WTC11 (cell line): ENCODE data around the gene ADCY2. TPM values are rescaled to one million over a fixed set of nuclear protein-coding genes. Genes with fewer than 3 reads are reported as not detected.
A peak's percentile ranks its signal among the peaks of the same experiment; 100 is the strongest.

ENCODE experiments used
- ATAC-seq: fragments of 200-7000 bp; cut with Tn5 transposase; 2 replicates; pipeline ENCODE4 v1.10.0; 2021; ENCODE audit warnings: mild to moderate bottlenecking, moderate library complexity
- CTCF ChIA-PET: fragments of 300-600 bp; sonication (Branson Sonifier 250); formaldehyde crosslinking; loops from one replicate; lab custom pipeline; 2021; ENCODE audit warnings: antibody characterized with exemption; lab: Charles Lee
- POLR2A ChIA-PET: fragments of 350-600 bp; sonication (Branson Sonifier 250); formaldehyde crosslinking; loops from one replicate; lab custom pipeline; 2021; ENCODE audit warnings: antibody characterized with exemption; lab: Charles Lee
- DNase-seq: peaks from one replicate; pipeline ENCODE4 v3.0.0; 2021; ENCODE audit warnings: low spot score
- H3K27ac Mint-ChIP-seq: 2 replicates; pipeline ENCODE4 v1.8.0; 2021; ENCODE audit warnings: mixed read lengths
- H3K27me3 Mint-ChIP-seq: 2 replicates; pipeline ENCODE4 v1.8.0; 2021; ENCODE audit warnings: low read depth, mild to moderate bottlenecking, moderate library complexity, mixed read lengths
- H3K36me3 Mint-ChIP-seq: 2 replicates; pipeline ENCODE4 v1.8.0; 2021; ENCODE audit warnings: mixed read lengths
- H3K4me1 Mint-ChIP-seq: 2 replicates; pipeline ENCODE4 v1.8.0; 2022; ENCODE audit warnings: mixed read lengths
- H3K4me3 Mint-ChIP-seq: 2 replicates; pipeline ENCODE4 v1.8.0; 2021; ENCODE audit warnings: mild to moderate bottlenecking, moderate library complexity, mixed read lengths
- H3K9me3 Mint-ChIP-seq: 2 replicates; pipeline ENCODE4 v1.8.0; 2021; ENCODE audit warnings: mixed read lengths
- FOXP1 ChIP-seq: sonication (generic); formaldehyde crosslinking; IDR thresholded peaks from 2 replicates; pipeline ENCODE4 v1.8.0; 2022; ENCODE audit warnings: missing genetic modification reagents, mild to moderate bottlenecking, moderate library complexity, borderline replicate concordance
- GRHL2 ChIP-seq: fragments of 250-450 bp; sonication (Bioruptor Pico); IDR thresholded peaks from 2 replicates; pipeline ENCODE4 v1.8.0; 2022; ENCODE audit warnings: mild to moderate bottlenecking, moderate library complexity; ENCODE audit not compliant: insufficient replicate concordance, severe bottlenecking
- NFYB ChIP-seq: sonication (generic); formaldehyde crosslinking; conservative IDR thresholded peaks from 2 replicates; pipeline ENCODE4 v1.8.0; 2022; ENCODE audit warnings: low read depth, missing genetic modification reagents
- NR1H2 ChIP-seq: sonication (generic); formaldehyde crosslinking; IDR thresholded peaks from 2 replicates; pipeline ENCODE4 v1.9.0; 2021; ENCODE audit warnings: mild to moderate bottlenecking, moderate library complexity, missing genetic modification reagents
- ZNF219 ChIP-seq: sonication (generic); formaldehyde crosslinking; IDR thresholded peaks from 2 replicates; pipeline ENCODE4 v1.8.0; 2023; ENCODE audit warnings: missing genetic modification reagents, mild to moderate bottlenecking, borderline replicate concordance
- ZNF263 ChIP-seq: sonication (generic); formaldehyde crosslinking; IDR thresholded peaks from 2 replicates; pipeline ENCODE4 v1.8.1; 2022; ENCODE audit warnings: low read depth, mild to moderate bottlenecking, moderate library complexity, missing genetic modification reagents
- total RNA-seq: library from RNA; stranded (reverse); gene quantifications from 3 replicates; pipeline ENCODE4 v1.2.3, GENCODE V29; 2021
- TF ChIP-seq, protein P1 (sequence below): sonication (generic); formaldehyde crosslinking; IDR thresholded peaks from 2 replicates; pipeline ENCODE4 v1.8.1; 2023; ENCODE audit warnings: mild to moderate bottlenecking, missing genetic modification reagents, moderate library complexity
- TF ChIP-seq, protein P2 (sequence below): sonication (generic); formaldehyde crosslinking; IDR thresholded peaks from 2 replicates; pipeline ENCODE4 v1.8.1; 2022; ENCODE audit warnings: mild to moderate bottlenecking, moderate library complexity, missing genetic modification reagents
- TF ChIP-seq, protein P3 (sequence below): sonication (generic); formaldehyde crosslinking; IDR thresholded peaks from 2 replicates; pipeline ENCODE4 v1.8.1; 2023; ENCODE audit warnings: mild to moderate bottlenecking, missing genetic modification reagents, moderate library complexity
- TF ChIP-seq, protein P4 (sequence below): fragments of 250-450 bp; sonication (Bioruptor Pico); IDR thresholded peaks from 2 replicates; pipeline ENCODE4 v1.9.0; 2021; ENCODE audit warnings: moderate library complexity, mild to moderate bottlenecking, inconsistent platforms, borderline replicate concordance
- TF ChIP-seq, protein P5 (sequence below): sonication (generic); formaldehyde crosslinking; IDR thresholded peaks from 2 replicates; pipeline ENCODE4 v1.8.1; 2023; ENCODE audit warnings: mild to moderate bottlenecking, missing genetic modification reagents
- TF ChIP-seq, protein P6 (sequence below): sonication (generic); formaldehyde crosslinking; IDR thresholded peaks from 2 replicates; pipeline ENCODE4 v1.8.0; 2022; ENCODE audit warnings: missing genetic modification reagents
- TF ChIP-seq, protein P7 (sequence below): fragments of 250-450 bp; sonication (Bioruptor Pico); IDR thresholded peaks from 2 replicates; pipeline ENCODE4 v2.1.2; 2022; ENCODE audit warnings: mild to moderate bottlenecking, moderate library complexity
- TF ChIP-seq, protein P8 (sequence below): sonication (generic); formaldehyde crosslinking; IDR thresholded peaks from 2 replicates; pipeline ENCODE4 v1.8.1; 2022; ENCODE audit warnings: low read depth, mild to moderate bottlenecking, moderate library complexity, missing genetic modification reagents, borderline replicate concordance

The ADCY2 gene
- total RNA-seq, 1 experiment from 2014 or later: 142 TPM

DNA sequence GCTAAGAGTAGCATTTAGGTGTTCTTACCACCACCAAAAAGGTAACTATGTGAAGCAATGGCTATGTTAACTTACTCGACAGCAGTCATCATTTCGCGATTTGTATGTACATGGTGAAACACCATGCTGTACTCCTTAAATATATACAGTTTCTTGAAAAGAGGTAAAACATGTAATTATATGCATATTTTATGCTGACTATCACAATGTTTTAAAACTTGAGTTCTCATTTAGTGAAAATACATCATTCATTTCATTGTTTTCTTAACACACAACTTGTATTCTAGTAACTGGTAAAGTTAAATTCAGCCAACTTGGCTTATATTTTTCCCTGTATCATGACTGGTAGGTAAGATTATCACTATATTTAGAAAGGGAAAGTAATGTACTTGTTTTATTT lies 189.9 kb downstream of the ADCY2 start:
- 0 out of 2 replicates have a peak overlapping the region, but pooled peaks have one; percentile 12 for H3K27ac Mint-ChIP-seq
- CTCF ChIA-PET: interaction anchor here (0.8 kb wide), 1 partner anchor 301 kb away, joined by 3 read pairs; no protein-coding TSS in a partner anchor
- 0 out of 2 replicates have a peak, but pooled peaks cover 3% of the 10 kb centered on the region for H3K36me3 Mint-ChIP-seq
- DNase-seq (no peak), ATAC-seq (no peak)
- H3K27me3 Mint-ChIP-seq: no peaks in the 10 kb centered on the region
- no peaks in the 10 kb centered on the region for H3K9me3 Mint-ChIP-seq
- H3K4me1 Mint-ChIP-seq: peaks cover 20% of the 10 kb centered on the region
- no peak for TF ChIP-seq GRHL2 (CRISPR knock-in tag)
- TF ChIP-seq, protein P1, sequence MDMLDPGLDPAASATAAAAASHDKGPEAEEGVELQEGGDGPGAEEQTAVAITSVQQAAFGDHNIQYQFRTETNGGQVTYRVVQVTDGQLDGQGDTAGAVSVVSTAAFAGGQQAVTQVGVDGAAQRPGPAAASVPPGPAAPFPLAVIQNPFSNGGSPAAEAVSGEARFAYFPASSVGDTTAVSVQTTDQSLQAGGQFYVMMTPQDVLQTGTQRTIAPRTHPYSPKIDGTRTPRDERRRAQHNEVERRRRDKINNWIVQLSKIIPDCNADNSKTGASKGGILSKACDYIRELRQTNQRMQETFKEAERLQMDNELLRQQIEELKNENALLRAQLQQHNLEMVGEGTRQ: no peak
- no peak for TF ChIP-seq ZNF219 (CRISPR knock-in tag)
- POLR2A ChIA-PET: no interaction called here
- no peak overlapping the region for H3K4me3 Mint-ChIP-seq

DNA sequence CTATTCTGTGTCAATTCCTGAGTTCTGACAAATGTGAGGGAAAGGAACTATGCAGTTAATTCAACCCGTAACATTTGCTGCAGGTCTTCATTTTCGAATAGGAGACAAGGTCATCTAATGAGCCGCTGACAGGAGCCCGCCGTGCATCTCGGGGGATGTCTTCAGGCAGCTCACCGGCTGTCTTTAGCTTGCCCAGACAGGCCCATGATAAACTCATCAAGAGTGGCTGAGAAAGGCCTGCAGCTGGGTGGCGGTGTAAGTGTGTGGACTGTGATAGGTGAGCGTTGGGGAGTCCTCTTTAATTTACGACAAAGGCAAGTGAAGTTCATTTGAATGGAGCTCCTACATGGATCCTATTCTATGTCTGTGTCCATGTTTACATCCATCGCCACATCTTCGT lies 190.5 kb downstream of the ADCY2 start:
- TF ChIP-seq, protein P2, sequence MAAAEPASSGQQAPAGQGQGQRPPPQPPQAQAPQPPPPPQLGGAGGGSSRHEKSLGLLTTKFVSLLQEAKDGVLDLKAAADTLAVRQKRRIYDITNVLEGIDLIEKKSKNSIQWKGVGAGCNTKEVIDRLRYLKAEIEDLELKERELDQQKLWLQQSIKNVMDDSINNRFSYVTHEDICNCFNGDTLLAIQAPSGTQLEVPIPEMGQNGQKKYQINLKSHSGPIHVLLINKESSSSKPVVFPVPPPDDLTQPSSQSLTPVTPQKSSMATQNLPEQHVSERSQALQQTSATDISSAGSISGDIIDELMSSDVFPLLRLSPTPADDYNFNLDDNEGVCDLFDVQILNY: no peak
- TF ChIP-seq, protein P3, sequence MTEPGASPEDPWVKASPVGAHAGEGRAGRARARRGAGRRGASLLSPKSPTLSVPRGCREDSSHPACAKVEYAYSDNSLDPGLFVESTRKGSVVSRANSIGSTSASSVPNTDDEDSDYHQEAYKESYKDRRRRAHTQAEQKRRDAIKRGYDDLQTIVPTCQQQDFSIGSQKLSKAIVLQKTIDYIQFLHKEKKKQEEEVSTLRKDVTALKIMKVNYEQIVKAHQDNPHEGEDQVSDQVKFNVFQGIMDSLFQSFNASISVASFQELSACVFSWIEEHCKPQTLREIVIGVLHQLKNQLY (CRISPR knock-in tag): no peak
- TF ChIP-seq ZNF263 (CRISPR knock-in tag) (no peak), NFYB (no peak), NR1H2 (CRISPR knock-in tag) (no peak), FOXP1 (CRISPR knock-in tag) (no peak)
- TF ChIP-seq, protein P4, sequence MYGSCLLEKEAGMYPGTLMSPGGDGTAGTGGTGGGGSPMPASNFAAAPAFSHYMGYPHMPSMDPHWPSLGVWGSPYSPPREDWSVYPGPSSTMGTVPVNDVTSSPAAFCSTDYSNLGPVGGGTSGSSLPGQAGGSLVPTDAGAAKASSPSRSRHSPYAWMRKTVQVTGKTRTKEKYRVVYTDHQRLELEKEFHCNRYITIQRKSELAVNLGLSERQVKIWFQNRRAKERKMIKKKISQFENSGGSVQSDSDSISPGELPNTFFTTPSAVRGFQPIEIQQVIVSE (CRISPR knock-in tag): no peak
- TF ChIP-seq, protein P5, sequence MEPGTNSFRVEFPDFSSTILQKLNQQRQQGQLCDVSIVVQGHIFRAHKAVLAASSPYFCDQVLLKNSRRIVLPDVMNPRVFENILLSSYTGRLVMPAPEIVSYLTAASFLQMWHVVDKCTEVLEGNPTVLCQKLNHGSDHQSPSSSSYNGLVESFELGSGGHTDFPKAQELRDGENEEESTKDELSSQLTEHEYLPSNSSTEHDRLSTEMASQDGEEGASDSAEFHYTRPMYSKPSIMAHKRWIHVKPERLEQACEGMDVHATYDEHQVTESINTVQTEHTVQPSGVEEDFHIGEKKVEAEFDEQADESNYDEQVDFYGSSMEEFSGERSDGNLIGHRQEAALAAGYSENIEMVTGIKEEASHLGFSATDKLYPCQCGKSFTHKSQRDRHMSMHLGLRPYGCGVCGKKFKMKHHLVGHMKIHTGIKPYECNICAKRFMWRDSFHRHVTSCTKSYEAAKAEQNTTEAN: no peak
- TF ChIP-seq, protein P6, sequence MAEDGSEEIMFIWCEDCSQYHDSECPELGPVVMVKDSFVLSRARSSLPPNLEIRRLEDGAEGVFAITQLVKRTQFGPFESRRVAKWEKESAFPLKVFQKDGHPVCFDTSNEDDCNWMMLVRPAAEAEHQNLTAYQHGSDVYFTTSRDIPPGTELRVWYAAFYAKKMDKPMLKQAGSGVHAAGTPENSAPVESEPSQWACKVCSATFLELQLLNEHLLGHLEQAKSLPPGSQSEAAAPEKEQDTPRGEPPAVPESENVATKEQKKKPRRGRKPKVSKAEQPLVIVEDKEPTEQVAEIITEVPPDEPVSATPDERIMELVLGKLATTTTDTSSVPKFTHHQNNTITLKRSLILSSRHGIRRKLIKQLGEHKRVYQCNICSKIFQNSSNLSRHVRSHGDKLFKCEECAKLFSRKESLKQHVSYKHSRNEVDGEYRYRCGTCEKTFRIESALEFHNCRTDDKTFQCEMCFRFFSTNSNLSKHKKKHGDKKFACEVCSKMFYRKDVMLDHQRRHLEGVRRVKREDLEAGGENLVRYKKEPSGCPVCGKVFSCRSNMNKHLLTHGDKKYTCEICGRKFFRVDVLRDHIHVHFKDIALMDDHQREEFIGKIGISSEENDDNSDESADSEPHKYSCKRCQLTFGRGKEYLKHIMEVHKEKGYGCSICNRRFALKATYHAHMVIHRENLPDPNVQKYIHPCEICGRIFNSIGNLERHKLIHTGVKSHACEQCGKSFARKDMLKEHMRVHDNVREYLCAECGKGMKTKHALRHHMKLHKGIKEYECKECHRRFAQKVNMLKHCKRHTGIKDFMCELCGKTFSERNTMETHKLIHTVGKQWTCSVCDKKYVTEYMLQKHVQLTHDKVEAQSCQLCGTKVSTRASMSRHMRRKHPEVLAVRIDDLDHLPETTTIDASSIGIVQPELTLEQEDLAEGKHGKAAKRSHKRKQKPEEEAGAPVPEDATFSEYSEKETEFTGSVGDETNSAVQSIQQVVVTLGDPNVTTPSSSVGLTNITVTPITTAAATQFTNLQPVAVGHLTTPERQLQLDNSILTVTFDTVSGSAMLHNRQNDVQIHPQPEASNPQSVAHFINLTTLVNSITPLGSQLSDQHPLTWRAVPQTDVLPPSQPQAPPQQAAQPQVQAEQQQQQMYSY (CRISPR knock-in tag): no peak
- TF ChIP-seq, protein P7, sequence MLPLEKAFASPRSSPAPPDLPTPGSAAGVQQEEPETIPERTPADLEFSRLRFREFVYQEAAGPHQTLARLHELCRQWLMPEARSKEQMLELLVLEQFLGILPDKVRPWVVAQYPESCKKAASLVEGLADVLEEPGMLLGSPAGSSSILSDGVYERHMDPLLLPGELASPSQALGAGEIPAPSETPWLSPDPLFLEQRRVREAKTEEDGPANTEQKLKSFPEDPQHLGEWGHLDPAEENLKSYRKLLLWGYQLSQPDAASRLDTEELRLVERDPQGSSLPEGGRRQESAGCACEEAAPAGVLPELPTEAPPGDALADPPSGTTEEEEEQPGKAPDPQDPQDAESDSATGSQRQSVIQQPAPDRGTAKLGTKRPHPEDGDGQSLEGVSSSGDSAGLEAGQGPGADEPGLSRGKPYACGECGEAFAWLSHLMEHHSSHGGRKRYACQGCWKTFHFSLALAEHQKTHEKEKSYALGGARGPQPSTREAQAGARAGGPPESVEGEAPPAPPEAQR: no peak
- TF ChIP-seq, protein P8, sequence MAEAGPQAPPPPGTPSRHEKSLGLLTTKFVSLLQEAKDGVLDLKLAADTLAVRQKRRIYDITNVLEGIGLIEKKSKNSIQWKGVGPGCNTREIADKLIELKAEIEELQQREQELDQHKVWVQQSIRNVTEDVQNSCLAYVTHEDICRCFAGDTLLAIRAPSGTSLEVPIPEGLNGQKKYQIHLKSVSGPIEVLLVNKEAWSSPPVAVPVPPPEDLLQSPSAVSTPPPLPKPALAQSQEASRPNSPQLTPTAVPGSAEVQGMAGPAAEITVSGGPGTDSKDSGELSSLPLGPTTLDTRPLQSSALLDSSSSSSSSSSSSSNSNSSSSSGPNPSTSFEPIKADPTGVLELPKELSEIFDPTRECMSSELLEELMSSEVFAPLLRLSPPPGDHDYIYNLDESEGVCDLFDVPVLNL: no peak
- TF ChIP-seq, all 79 proteins: peak for 0
- peaks cover 26% of the 10 kb centered on the region for H3K4me1 Mint-ChIP-seq
- no peaks in the 10 kb centered on the region for H3K27me3 Mint-ChIP-seq
- peaks cover 5% of the 10 kb centered on the region; the same call in 1 of the 2 replicates for H3K36me3 Mint-ChIP-seq
- ChIA-PET CTCF (interaction anchor here (0.8 kb wide), 1 partner anchor 300 kb away, joined by 3 read pairs; no protein-coding TSS in a partner anchor), POLR2A (no interaction called here)
- H3K9me3 Mint-ChIP-seq: no peaks in the 10 kb centered on the region
- H3K27ac Mint-ChIP-seq: peak overlapping the region; percentile 93; the same call in 1 of the 2 replicates
- no peak overlapping the region for H3K4me3 Mint-ChIP-seq
- ATAC-seq (peak; percentile 34; the same call in 1 of the 2 replicates), DNase-seq (no peak)
